HG03378 (cell line): ENCODE measurements around the gene RNF2.
"Not testable (repeated sequence)": the region's sequence is repeated elsewhere in the genome, so short reads cannot be mapped to it uniquely, and the experiment has no call there.

Source experiments
- ATAC-seq: cut with Tn5 transposase; IDR thresholded peaks from one replicate; pipeline ENCODE4 v1.9.1; 2021; ENCODE audit warnings: mild to moderate bottlenecking, moderate library complexity; ENCODE audit not compliant: unreplicated experiment

The RNF2 gene

DNA sequence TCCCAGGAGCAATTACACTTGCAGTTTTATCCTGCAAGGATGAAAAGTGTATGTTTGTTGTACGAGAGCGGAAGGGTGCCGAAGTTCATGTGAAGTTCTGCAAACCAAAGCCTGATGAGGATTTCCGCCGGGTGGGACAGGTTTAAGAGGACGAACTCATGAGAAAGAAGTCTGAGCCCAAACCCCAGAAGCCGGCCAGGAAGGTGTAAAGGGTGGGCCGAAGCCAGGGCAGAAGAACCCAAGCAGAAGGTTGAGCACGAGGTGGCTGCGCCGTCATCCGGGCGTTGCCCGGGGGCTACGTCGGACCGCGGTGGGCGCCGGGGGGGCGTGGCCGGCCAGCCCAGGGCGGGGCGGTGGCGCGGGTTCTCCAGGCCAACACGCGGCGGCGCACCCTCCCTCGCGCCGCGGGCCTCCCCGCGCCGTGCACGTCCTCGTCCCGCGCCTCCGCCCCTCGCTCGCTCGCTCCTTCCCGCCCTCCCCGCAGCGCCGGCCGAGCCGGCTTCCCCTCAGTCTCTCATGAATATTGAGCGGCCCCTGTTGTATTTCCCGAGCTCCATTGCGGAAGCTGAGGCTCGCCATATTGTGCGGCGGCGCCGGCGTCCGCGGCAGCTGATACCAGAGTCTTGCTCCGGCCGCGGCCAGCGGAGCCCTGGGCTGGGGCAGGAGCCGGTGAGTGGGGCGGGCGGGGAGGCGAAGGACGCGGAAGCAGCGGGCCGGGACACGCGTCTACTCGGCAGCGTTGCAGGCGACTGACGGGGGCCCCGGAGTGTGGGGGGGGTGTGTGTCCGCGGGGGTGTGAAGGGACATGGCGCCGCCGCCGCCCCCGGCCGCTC is at the start of gene RNF2:
Gene RNF2, plus strand, starts transcription at position 578 of the 833 bp plus-strand sequence. CDS start 41,996 bp downstream, outside the sequence.
- peak; percentile 66 for ATAC-seq

DNA sequence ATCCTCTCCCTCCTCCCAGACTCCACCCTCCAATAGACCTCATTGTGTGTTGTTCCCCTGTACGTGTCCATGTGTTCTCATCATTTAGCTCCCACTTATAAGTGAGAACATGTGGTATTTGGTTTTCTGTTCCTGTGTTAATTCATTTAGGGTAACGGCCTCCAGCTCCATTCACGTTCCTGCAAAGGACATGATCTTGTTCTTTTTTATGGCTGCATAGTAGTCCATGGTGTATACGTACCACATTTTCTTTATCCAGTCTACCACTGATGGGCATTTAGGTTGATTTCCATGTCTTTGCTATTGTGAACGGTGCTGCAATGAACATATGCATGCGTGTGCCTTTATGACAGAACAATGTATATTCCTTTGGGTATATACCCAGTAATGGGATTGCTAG is 45.4 kb upstream of the RNF2 start:
- ATAC-seq = not testable (repeated sequence)

DNA sequence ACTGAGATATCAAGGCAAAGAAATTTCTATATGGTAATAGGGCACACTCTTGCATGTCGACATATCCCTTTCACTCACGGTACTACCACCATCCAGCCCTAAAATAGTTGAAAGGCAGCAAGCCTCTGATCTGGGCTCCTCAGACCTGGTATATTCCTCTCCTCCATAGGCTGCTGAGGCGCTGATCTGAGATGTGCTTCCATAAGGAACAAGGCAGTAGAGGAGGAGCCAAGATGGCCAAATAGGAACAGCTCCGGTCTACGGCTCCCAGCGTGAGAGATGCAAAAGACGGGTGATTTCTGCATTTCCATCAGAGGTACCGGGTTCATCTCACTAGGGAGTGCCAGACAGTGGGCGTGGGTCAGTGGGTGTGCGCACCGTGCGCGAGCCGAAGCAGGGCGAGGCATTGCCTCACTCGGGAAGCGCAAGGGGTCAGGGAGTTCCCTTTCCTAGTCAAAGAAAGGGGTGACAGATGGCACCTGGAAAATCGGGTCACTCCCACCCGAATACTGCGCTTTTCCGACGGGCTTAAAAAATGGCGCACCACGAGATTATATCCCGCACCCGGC is 44.0 kb upstream of the RNF2 start:
- ATAC-seq = not testable (repeated sequence)

DNA sequence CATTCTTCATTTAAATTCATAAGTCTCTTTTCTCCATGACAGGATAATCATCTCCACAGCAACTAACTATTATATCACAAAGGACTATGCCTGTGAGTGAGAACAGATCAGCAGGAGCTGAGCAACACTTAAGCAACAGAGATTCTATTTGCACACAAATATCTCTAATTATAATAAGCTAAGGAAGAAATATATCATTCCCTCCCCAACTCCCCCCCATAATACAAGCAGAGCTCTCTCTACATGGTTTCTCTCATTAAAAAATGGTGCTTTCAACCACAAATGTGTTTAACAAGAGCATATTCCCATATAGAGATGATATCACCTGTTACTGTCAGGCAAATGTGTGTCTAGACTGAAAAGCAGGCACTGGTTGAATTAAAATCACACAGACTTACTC is 36.5 kb upstream of the RNF2 start:
- ATAC-seq = no peak

DNA sequence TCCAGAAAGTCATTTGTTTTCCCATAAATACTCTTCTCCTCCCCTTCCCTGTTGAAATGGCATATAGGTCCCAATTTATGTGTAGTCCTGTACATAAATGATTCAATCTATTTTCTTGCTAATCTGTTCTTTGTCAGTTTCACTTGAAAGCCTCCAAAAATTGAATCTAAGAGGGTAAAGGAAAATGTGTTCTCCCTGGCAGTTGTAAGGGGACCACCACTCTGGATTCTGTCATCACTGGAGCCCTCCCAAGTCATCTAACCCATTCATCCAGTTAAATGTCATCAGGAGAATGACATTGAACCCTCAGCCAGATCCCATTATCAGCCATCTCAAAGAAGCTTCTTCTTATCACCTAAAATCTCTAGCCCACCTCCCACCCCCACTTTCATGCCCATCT is 35.0 kb upstream of the RNF2 start:
- ATAC-seq = no peak

DNA sequence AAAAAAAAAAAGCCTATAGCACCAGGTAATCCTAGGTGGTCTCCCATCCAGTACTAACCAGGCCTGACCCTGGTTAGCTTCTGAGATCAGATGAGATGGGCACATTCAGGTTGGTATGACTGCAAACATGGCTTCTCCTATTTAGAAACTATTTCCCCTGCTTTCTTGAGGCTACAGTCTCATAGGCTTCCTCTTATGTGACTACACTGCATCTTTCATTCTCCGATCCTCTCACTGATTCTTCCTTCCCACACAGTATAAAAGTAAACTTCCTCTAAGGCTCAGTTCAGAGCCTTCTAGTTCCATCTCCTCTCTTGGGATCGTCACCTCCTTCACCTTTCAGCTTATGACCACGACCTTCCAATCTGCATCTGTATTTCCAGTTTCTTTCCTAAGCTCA is 30.4 kb upstream of the RNF2 start:
- ATAC-seq = no peak

DNA sequence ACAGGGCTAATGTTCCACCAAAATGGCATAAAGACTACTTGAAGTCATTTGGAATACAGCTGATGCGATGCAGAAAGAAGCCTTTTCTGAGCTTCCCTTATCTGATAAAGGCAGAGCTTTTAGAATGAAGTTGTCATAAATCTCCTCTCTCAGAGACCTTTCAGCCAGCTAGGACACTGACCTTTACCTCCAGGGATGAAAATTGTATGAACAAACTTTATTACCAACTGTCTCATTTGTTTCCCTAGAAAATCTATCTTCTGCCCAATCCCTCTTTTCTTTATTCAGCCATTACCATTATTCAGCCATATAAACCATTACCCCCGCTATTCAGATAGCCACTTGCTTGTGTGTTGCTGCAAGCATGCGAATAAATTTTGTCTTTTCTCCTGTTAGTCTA is 29.7 kb upstream of the RNF2 start:
- no peak for ATAC-seq

DNA sequence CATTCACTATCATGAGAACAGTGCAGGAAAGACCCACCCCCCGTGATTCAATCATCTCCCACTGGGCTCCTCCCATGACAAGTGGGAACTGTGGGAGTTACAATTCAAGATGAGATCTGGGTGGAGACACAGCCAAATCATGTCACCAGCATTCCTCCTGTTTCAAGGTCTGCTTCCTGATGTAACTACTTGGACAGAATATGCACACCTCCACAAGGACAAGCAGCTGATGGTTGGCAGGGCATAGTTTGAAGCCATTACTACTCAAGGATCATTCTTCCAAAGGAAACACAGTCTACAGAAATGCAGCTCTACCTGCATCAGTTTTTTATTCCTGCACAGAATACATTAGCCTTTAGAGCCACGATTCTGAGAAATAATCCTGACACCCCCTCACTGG is 28.5 kb upstream of the RNF2 start:
- ATAC-seq = no peak

DNA sequence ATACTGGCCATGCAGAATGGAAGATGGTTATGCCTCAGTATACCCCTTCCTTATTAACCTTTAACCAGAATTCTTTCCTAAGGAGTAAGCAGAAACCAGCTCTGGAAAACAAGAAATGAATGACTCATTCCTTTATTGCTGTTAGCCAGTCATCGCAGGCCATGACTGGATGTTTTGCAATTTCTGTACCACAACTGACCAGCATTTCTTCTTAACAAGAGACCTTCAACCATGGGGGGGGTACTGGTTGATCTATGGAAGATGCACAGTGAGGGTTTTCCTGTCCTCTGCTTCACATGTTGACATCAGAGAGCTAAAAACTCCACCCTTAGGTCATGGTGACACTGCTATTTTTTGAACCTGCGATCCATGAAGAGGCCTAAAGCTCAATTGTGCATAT is 28.0 kb upstream of the RNF2 start:
- no peak for ATAC-seq

DNA sequence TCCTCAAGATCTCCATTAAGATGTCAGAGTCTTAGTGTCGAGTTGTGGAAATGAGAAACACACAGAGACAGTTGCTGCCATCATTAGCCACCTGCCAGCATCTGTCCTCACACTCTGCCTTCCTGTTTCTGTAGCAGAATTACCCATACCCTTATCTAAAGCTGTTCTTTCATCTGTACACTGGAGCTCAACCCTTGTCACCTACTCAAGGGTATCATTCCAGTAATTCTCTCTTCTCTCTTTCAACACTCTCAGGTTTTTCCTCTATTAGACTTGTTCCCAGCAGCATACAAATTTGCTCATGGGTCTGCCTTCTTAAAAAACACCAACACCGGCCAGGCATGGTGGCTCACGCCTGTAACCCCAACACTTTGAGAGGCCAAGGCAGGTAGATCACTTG is 27.4 kb upstream of the RNF2 start:
- ATAC-seq = no peak

DNA sequence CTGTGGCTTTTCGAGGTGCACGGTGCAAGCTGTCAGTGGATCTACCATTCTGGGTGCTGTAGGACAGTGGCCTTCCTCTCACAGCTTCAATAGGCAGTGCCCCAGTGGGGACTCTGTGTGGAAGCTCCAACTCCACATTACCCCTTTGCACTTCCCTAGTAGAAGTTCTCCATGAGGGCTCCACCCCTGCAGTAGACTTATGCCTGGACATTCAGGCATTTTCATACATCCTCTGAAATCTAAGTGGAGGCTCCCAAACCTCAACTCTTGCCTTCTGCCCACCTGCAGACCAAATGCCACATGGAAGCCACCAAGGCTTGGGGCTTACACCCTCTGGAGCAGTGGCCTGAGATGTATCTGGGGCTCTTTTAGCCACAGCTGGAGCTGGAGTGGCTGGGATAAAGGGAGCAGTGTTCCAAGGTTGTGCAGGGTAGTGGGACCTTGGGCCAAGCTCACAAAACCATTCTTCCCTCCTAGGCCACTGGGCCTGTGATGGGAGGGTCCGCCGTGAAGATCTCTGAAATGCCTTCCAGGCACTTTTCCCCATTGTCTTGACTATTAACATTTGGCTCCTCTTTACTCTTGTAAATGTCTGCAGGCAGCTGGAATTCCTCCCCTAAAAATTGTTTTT is 18.0 kb upstream of the RNF2 start:
- ATAC-seq = no peak

DNA sequence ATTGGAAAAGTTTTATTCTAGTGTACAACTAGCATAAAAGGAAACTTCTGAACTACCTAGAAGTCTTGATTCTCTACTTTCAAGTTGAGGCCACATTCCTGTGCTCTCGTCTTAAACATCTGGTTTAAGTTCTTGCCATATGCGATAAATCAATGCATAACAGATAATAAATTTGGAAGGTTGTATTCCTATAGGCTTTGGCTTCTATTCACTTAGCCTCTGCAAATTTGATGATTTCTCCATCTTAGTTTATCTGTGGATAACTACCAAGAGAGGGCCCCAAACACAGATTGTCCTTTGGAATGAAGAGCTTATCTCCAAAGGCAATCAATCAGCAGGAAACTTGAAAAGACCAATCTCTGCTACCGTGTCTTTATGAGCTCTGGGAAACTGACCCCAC is 11.7 kb upstream of the RNF2 start:
- no peak for ATAC-seq

DNA sequence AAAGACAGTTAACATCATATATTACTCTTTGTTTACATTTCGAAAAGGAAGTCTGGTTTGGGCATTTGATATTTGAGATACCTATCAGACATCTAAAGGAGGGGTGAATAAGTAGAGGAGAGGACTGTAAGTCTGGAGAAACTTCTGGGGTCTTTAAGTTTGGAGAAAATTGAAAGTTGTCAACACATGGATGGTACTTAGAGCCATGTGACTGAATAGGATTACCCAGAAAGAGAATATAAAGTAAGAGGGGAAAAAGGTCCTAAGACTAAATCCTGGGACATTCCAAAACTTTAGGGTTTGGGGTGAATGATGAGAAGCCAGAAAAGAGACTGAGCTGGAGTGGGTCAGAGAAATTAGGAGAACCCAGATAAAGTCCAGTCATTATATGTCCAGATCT is 10.1 kb upstream of the RNF2 start:
- no peak for ATAC-seq

DNA sequence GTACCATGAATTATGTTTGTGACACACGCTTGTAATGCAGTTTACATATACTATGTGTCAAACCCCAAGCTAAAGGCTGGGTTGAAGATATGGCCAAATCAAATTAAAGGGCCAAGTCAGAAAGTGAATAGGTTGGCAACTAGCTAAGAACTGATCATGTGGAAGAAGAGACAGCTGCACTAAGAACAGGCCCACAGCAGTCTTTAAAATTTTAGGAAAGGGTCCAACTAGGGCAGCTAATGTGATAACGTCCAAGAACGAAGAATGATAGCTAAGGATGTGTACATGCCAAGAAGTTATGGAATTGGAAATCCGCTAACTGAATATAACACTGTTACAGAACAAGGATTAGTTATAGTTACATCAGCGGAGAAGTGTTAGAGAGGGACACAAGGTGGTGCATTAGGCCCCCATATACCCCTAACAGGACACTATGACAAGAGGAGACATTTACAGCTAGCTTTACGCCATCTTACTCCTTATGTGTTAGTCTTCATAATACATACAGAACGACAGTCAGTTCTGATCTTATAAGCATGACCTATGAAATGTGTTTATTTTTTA is 6.5 kb upstream of the RNF2 start:
- no peak for ATAC-seq

DNA sequence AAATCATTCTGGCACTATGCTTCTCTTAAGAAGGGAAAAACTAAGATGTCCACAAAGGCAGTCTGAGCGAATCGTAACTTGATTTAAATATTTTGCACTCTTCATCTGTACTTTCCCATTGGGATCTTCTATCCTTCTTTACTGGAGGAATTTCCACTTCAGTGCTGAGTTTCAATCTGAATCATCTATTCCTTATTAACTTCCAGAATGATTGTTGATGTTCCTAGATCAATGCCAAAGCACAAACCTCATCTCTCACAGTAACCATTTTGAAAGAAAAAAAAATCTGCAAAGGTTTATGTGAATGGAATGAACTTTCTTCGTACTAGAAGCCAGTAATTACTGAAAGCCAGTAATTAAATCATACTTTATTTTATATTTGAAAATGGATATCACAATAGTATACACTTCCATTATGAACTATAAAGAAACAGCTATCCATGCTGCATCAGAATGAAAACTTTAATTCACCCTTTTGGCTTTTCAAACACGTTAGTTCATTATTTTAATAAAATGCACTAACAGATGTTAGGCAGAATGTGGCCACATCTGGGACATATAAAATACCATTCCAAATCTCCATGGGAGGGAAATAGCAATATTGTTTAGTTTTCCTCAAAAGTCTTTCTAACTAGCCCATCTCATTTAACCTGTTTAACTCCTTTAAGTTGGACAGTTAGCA is 5.5 kb upstream of the RNF2 start:
- no peak for ATAC-seq

DNA sequence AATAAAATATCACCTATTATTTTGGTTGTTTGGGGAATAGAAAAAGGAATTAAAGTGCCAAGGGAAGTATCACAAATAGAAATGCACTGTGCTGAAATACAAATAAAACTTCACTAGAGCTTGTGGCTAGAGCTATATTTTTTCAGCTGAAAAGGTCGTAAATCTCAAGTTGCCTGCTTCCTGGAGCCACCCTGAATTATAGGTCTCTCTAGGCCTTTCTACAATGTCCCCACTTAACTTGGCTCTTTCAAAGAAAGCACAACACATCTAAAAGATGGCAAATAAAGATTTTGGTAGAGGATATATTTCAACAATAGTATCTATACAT is 5.0 kb upstream of the RNF2 start:
- no peak for ATAC-seq

DNA sequence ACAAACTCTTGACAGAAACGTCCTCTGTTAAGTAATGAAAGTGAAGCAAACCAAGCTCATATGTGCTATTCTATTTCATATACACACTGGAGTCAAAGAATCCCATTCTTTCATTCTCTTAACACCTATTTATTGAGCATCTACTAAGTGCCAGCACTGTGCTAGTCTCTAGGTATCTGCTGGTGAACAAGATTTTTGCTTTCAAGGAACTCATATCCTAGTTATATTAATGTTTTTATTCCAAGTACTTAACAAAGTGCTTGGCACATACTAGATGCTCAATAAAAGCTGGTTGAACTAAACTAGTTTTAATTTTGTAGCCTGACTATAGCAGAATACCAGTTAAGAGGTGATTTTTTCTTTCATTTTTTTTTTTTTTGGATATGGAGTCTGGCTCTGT is 3.6 kb upstream of the RNF2 start:
- ATAC-seq = no peak

DNA sequence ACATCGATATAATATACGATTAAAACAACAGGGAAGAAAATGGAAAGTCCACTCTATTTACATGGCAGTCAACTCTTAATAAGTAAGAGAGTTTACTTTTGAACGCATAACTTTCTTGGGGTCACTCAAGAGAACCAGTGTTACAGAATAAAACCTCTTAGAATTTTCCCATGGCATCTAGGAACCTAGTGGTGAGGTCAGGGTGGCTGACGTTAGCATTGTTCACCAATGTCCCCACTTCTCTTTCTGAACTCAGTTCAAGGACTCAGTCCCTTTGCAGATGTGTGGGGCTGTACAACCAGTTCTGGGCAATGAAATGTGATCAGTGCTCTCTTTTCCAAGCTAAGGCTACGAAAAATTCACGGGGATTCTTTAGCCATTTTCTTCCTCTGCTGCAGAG is 2.6 kb upstream of the RNF2 start:
- ATAC-seq = no peak

DNA sequence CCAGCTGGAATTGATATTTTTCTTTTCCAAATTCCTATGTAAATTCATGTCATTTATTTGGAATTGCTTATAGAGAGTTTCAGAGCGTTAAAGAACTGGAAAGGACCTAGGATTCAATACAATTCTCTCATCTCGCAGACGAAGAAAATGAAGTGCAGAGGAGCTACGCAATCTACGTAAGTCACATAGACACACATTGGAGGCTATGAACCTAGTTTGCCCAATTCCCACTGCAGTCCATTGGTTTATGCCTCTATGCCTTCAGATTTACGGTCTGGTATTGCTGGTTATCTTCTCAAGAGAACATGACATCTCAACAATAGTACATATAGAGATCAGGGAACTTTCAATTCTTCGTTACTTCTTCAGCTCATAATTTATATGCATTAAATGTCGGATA is 971 bp upstream of the RNF2 start:
- no peak for ATAC-seq

DNA sequence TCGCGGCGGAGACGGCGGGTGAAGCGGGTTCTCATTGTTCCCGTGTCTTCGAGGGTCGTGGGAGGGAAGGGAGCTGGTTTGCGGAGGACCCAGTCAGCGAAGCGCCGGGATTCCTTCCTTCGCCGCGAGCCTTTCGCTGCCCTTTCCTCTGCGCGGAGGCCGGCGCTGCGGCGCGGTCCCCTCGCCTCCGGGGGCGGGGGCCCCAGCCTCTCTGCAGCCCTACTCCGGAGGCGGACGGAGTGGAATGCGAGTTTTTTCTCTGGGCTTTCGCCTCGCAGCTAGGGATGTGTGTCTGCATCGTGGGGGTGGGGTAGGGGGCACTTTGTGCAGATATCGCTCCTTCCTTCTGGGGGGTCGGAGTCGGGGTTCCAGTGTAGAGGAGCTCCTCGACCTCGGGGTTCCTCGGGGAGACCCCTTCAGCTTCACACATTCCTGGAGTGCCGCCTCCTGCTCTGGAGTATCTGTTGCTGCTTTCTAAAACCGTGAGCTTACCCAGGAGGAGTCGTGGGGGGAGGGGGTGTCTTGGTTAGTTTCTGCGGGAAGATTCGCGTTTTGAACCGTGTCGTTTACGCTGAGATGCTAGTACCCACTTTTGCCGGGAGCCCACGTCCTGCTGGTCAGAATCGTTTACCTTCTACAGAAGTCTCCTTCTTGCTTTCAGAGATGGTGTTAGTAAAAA is 595 bp downstream of the RNF2 start:
- ATAC-seq = no peak

DNA sequence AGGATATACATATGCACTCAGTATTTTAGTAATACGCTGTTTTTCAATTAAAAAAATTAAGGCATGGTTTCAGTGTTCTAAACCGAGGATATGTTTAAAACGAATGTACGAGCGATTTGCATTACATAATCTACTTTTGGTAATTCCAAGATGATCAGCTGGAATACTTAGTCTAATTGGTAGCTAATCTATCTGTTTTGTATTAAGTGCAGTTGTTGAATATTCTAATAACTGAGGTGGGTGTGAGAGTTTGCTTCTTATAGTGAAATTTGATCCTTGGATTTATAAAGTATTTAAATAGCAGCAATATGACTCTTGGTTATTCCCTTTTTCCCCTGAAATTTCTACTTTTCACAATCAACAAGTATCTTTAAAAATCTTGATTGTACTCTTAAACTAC is 1.3 kb downstream of the RNF2 start:
- no peak for ATAC-seq
